Lower leg skin (tissue), 4 donors: ENCODE data around the gene TULP3. TPM values are rescaled to one million over a fixed set of nuclear protein-coding genes. Genes with fewer than 3 reads are reported as not detected.

Experiments
- DNase-seq, 2 donors: peaks; one replicate each; pipeline ENCODE4 v3.0.0-alpha.2; 2019; ENCODE audit warnings: low spot score in 2 of 2
- H3K4me3 ChIP-seq: fragments of 200-600 bp; sonication (generic); 2 replicates; pipeline ENCODE4 v1.5.1; 2017; ENCODE audit warnings: mild to moderate bottlenecking, low read depth; ENCODE audit not compliant: poor library complexity, severe bottlenecking
- POLR2A ChIP-seq, 2 donors: fragments of 450-650 bp; IDR thresholded peaks; one replicate each; pipeline ENCODE4 v1.6.1; 2016 to 2017; ENCODE audit warnings: antibody characterized with exemption in 2 of 2, mild to moderate bottlenecking in 1 of 2, moderate library complexity in 1 of 2
- WGBS, 2 donors: methylation state at CpG; one replicate each; pipeline ENCODE4 v1.1.5; 2018; 5-methylcytosine and 5-hydroxymethylcytosine counted together
- intact Hi-C: fragments of 100-400 bp; cut with DNase I; formaldehyde crosslinking; loops from one replicate; pipeline ENCODE4 v1.15.0; 2023; ENCODE audit warnings: low total_unique reads
- total RNA-seq, 4 donors: library from RNA; depleted of rRNA; stranded (reverse); fragments of >200 nt; gene quantifications; one replicate each; pipeline ENCODE4 v1.1.0, GENCODE V29; 2016
- TF ChIP-seq, protein P1 (sequence below), 3 donors: fragments of 450-650 bp; IDR thresholded peaks; one replicate each; pipeline ENCODE4 v1.5.1; 2016; ENCODE audit warnings: antibody characterized with exemption in 3 of 3, mild to moderate bottlenecking in 3 of 3, moderate library complexity in 2 of 3

TULP3 gene
- total RNA-seq, 4 donors from 2014 or later = 22.8 to 37.3 (median 27.5) TPM

DNA sequence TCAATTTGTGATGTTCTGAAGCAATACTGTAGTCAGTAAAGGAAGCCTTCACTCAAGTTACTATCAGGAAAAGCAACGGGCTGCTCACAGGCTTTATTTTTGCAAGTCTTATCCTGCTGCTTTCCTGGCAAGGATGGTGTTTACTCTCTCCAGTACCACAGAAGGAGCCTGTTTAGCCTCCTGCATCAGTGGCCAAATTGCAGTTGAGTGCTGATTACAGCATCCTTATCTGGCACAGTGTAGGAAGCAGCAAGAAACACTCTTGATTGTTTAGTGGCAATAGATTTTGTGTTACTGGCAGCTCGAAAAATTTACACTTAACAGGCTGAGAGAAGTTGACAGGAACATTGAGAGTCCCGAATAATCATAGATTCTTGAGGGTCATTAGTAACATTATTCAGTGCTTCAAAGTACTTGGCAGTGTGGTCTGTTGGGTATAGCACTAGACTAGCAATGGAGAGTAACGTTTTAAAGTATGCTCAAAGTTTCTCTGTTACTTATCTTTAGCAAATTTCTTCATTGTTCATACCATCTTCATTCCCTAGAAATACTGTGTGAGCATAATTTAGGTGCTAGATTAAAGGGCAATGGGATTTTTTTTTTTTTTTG is 11.7 kb downstream of the TULP3 start:
- peak in 1 of 2 donors; percentile 49 for DNase-seq
- intact Hi-C loops = no loop called here
- no peak overlapping the region for H3K4me3 ChIP-seq
- WGBS, 2 donors = 27% methylated on average over 4 of the region's 4 CpGs
- no peak for TF ChIP-seq POLR2A (IDR thresholded peaks at IDR 0.05)
- TF ChIP-seq, protein P1, sequence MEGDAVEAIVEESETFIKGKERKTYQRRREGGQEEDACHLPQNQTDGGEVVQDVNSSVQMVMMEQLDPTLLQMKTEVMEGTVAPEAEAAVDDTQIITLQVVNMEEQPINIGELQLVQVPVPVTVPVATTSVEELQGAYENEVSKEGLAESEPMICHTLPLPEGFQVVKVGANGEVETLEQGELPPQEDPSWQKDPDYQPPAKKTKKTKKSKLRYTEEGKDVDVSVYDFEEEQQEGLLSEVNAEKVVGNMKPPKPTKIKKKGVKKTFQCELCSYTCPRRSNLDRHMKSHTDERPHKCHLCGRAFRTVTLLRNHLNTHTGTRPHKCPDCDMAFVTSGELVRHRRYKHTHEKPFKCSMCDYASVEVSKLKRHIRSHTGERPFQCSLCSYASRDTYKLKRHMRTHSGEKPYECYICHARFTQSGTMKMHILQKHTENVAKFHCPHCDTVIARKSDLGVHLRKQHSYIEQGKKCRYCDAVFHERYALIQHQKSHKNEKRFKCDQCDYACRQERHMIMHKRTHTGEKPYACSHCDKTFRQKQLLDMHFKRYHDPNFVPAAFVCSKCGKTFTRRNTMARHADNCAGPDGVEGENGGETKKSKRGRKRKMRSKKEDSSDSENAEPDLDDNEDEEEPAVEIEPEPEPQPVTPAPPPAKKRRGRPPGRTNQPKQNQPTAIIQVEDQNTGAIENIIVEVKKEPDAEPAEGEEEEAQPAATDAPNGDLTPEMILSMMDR (IDR thresholded peaks at IDR 0.05) = no peak

DNA sequence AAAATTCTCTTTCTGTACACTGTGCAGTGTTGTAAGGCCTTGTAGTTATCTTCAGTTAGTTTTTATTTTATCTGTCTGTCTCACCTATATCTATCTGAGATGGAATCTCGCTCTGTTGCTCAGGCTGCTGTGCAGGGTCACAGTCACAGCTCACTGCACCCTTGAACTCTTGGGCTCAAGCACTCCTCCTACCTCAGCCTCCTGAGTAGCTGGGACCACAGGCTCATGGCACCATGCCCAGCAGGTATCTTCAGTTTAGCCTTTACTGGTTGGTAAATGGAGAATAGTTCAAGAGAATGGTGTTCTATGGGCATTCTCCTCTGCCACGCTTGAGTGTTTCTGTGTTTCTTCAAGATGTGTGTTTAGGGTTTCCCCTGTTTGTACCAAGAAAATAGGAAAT is 13.6 kb downstream of the TULP3 start:
- whole genome bisulfite sequencing, 2 donors = 94 to 96% methylated on average over 2 of the region's 2 CpGs
- no peak overlapping the region for H3K4me3 ChIP-seq
- intact Hi-C loops = no loop called here
- DNase-seq = no peak
- TF ChIP-seq, protein P1 (IDR thresholded peaks at IDR 0.05) = no peak
- no peak for TF ChIP-seq POLR2A (IDR thresholded peaks at IDR 0.05)

- H3K4me3 ChIP-seq = no peak overlapping the region
- TF ChIP-seq POLR2A (IDR thresholded peaks at IDR 0.05) = no peak
- TF ChIP-seq, protein P1 (IDR thresholded peaks at IDR 0.05) = no peak
- intact Hi-C loops = no loop called here
- peak in 1 of 2 donors; percentile 17 for DNase-seq
- 89 to 98% methylated on average over 3 of the region's 3 CpGs for WGBS, 2 donors
Observed at GRCh38 chr12:2912216-2912575, 21.5 kb downstream of the TULP3 start.

- TF ChIP-seq POLR2A (IDR thresholded peaks at IDR 0.05) = no peak
- TF ChIP-seq, protein P1 (IDR thresholded peaks at IDR 0.05) = no peak
- intact Hi-C loops = no loop called here
- WGBS, 2 donors = 79 to 85% methylated on average over 2 of the region's 2 CpGs
- H3K4me3 ChIP-seq = no peak overlapping the region
- DNase-seq = no peak
Observed at GRCh38 chr12:2919249-2919648, 28.6 kb downstream of the TULP3 start.

DNA sequence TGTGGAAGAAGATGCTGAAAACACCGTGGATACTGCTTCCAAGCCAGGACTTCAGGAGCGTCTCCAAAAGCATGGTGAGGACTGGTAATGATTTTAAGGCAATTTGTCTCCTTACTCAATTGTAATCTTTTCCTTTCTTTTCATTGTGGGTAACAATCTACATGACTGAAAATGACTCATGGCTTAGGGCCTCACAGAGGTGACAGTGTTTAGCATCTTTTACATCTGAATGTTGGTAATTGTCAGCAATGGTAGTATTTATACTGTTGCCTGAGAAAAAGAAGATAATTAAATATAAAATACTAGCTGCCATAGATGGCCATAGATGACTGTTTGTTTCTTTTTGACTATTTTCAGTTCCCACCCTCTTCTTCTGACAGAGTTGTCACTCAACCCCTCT is 31.6 kb downstream of the TULP3 start:
- TF ChIP-seq, protein P1 (IDR thresholded peaks at IDR 0.05) = no peak
- TF ChIP-seq POLR2A (IDR thresholded peaks at IDR 0.05) = no peak
- intact Hi-C loops = no loop called here

DNA sequence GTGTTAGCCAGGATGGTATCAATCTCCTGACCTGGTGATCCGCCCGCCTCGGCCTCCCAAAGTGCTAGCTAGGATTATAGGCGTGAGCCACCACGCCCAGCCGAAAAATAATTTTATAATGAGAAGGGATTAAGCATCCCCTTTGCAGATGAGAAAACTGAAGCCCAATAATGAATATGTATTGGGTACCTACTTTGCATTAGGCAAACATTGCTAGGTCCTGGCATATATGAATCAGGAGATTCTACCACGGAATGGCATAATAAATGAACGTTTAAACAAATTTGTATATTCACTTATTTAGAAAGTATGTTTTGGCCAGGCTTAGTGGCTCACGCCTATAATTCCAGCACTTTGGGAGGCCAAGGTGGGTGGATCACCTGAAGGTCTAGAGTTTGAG is 32.4 kb downstream of the TULP3 start:
- DNase-seq = peak in 1 of 2 donors; percentile 61
- 98% methylated on average over 9 of the region's 9 CpGs for whole genome bisulfite sequencing, 2 donors
- intact Hi-C loops = no loop called here
- TF ChIP-seq, protein P1 (IDR thresholded peaks at IDR 0.05) = no peak
- TF ChIP-seq POLR2A (IDR thresholded peaks at IDR 0.05) = no peak
- H3K4me3 ChIP-seq = no peak overlapping the region

More for the DNA sequence above, 31.6 kb downstream of the TULP3 start:
- H3K4me3 ChIP-seq = no peak overlapping the region
- WGBS, 2 donors = 92 to 100% methylated on average over 2 of the region's 2 CpGs
- no peak for DNase-seq
